ENCODE data around the gene RNF38. TPM values are rescaled to one million over a fixed set of nuclear protein-coding genes. Genes with fewer than 3 reads are reported as not detected.
"Not testable (repeated sequence)": the region's sequence is repeated elsewhere in the genome, so short reads cannot be mapped to it uniquely, and the experiment has no call there.

The RNF38 gene
- total RNA-seq, 1 experiment from 2014 or later = 6.9 TPM

DNA sequence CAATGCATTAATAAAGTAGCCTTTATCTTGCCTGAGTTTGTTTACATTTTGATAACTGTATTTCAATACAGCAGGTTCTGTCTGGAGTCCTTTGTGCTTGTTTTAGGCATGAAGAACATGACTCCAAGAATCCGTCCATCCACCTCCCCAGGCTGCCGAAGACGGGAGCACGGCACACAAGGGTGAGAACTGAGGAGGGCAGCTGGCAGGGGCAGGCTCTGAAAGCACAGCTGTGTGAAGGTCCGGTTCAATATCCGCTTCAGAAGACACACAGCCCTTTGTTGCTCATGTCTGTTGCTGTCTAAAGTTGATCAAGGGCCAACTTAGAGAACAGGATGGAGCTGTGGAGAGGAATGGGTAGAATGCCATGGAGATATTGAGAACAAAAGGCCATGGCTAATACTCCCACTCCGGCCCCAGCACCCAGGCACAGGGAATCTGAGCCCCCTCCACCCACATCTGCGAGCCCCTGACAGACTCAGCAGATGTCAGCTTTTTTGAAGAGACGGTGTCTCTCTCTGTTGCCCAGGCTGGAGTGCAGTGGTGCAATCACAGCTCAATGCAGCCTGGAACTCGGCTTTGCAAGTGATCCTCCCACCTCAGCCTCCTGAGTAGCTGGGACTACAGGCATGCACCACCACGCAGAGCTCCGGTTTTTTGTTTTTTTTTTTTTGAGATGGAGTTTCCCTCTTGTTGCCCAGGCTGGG is 83.3 kb downstream of the RNF38 start:
- no peak for DNase-seq (ENCODE audit: low read depth)
- in situ Hi-C loops (cut with HindIII; ENCODE audit: low pct_unique_long_range_greater_than_20kb, low sequenced_read_pairs) = no loop called here

- in situ Hi-C loops (cut with HindIII; ENCODE audit: low pct_unique_long_range_greater_than_20kb, low sequenced_read_pairs) = no loop called here
- DNase-seq (ENCODE audit: low read depth) = no peak
Measured at GRCh38 chr9:36316049-36316448, 84.0 kb downstream of the RNF38 start.

DNA sequence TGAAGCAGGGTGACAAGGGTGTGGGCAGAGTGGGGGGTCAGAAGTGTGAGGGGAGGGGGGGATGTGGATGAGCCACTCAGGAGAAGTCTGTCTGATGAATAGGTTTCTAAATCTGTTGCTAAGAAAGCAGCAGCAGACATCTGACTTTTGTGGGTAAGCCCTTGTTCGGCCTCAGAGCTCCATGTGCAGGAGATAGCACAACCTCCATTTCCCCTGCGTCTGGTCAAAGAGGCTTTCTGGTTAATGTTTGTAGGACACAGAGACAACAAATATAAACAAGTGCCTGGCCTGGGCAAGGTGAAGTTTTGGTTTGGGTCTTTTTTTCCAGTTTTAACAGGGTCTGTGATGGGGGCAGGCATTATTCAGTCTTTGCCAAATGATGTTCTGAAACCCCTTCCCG is 84.8 kb downstream of the RNF38 start:
- DNase-seq (ENCODE audit: low read depth) = no peak
- in situ Hi-C loops (cut with HindIII; ENCODE audit: low pct_unique_long_range_greater_than_20kb, low sequenced_read_pairs) = no loop called here

DNA sequence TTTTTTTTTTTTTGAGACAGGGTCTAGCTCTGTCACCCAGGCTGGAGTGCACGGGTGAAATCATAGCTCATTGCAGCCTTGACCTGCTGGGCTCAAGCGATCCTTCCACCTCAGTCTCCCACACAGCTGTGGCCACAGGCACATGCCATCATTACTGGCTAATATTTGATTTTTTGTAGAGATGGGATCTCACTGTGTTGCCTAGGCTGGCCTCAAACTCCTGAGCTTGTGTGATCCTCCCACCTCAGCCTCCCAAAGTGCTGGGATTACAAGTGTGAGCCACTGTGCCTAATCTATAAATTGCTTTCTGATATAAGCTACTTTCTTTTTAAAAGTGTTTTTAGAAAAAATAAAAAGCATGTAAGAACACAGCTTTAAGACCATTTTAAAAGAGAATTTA is 85.3 kb downstream of the RNF38 start:
- in situ Hi-C loops (cut with HindIII; ENCODE audit: low pct_unique_long_range_greater_than_20kb, low sequenced_read_pairs) = no loop called here
- DNase-seq (ENCODE audit: low read depth) = no peak

- DNase-seq (ENCODE audit: low read depth) = no peak
Measured at GRCh38 chr9:36306471-36307306, 93.4 kb downstream of the RNF38 start.

DNA sequence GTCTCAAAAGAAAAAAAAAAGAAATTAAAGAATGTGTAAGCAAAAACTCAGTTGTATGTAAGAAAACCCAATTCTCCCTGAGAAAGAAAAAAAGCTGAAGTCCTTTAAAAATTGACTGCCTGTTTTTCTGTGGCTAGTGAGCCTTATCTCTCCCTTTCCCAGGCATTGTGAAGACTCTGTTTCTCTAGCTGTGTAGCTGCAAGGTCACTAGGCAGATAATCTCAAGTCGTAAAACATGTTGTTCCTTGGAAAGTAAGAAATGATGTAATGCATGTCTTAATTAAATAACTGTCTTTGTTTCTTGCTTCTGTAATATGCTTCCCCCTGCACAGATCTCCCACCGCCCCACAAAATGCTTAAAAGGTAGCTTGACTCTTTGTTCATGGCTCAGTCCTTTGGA is 95.7 kb downstream of the RNF38 start:
- DNase-seq (ENCODE audit: low read depth); in situ Hi-C loops (cut with HindIII; ENCODE audit: low pct_unique_long_range_greater_than_20kb, low sequenced_read_pairs): not testable (repeated sequence)

More at GRCh38 chr9:36306471-36307306, 93.4 kb downstream of the RNF38 start:
- in situ Hi-C loops (cut with HindIII; ENCODE audit: low pct_unique_long_range_greater_than_20kb, low sequenced_read_pairs) = no loop called here

DNA sequence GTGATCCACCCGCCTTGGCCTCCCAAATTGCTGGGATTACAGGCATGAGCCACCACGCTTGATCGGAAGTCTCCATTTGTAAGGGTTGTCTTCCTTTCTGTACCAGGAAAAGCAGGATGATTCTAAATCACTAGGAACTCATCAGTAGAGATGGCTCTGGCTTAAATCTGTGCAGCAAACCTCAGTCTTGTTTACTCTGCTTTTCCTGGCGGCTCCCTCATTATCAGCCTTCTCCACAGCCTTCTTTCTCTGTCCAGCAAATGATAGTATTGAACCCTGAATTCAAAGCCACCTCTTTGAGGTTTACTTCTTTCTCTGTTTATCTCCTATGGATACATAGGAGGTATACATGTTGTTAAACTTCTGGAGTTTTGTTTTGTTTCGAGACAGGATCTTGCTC is 98.8 kb downstream of the RNF38 start:
- no peak for DNase-seq (ENCODE audit: low read depth)
- in situ Hi-C loops (cut with HindIII; ENCODE audit: low pct_unique_long_range_greater_than_20kb, low sequenced_read_pairs) = no loop called here

DNA sequence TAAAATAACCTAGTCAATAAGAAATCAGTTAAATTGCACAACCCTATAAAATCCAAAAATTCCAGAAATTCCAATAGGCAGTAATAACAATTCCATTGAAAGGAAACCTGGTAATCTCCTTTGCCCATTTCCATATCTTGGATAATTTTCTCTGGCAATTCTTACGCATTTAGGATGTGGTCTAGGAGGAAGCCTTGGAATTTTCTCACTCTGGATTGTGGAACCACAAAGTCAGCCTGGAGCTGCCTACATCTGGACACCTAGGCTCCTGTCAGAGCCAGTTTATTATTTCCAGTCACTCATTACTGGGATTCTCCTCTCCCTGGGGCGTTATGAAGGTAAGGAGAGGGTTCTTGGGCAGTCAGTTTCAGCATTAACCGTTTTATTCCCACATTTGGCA is 101.5 kb downstream of the RNF38 start:
- in situ Hi-C loops (cut with HindIII; ENCODE audit: low pct_unique_long_range_greater_than_20kb, low sequenced_read_pairs) = no loop called here

GRCh38 chr9:36297798-36298197 is 102.3 kb downstream of the RNF38 start:
- in situ Hi-C loops (cut with HindIII; ENCODE audit: low pct_unique_long_range_greater_than_20kb, low sequenced_read_pairs) = no loop called here

More for the DNA sequence above, 101.5 kb downstream of the RNF38 start:
- no peak for DNase-seq (ENCODE audit: low read depth)

GRCh38 chr9:36294996-36295395 is 105.1 kb downstream of the RNF38 start:
- in situ Hi-C loops (cut with HindIII; ENCODE audit: low pct_unique_long_range_greater_than_20kb, low sequenced_read_pairs); DNase-seq (ENCODE audit: low read depth): not testable (repeated sequence)

More at GRCh38 chr9:36297798-36298197, 102.3 kb downstream of the RNF38 start:
- DNase-seq (ENCODE audit: low read depth) = no peak

- DNase-seq (ENCODE audit: low read depth) = no peak
- in situ Hi-C loops (cut with HindIII; ENCODE audit: low pct_unique_long_range_greater_than_20kb, low sequenced_read_pairs) = no loop called here
Measured at GRCh38 chr9:36293918-36294317, 106.2 kb downstream of the RNF38 start.

GRCh38 chr9:36293171-36293570 is 106.9 kb downstream of the RNF38 start:
- in situ Hi-C loops (cut with HindIII; ENCODE audit: low pct_unique_long_range_greater_than_20kb, low sequenced_read_pairs) = no loop called here
- no peak for DNase-seq (ENCODE audit: low read depth)

- in situ Hi-C loops (cut with HindIII; ENCODE audit: low pct_unique_long_range_greater_than_20kb, low sequenced_read_pairs) = no loop called here
- no peak for DNase-seq (ENCODE audit: low read depth)
Measured at GRCh38 chr9:36292641-36293040, 107.4 kb downstream of the RNF38 start.

- no peak for DNase-seq (ENCODE audit: low read depth)
- in situ Hi-C loops (cut with HindIII; ENCODE audit: low pct_unique_long_range_greater_than_20kb, low sequenced_read_pairs) = no loop called here
Measured at GRCh38 chr9:36290996-36291395, 109.1 kb downstream of the RNF38 start.

GRCh38 chr9:36289836-36290435 is 110.1 kb downstream of the RNF38 start:
- in situ Hi-C loops (cut with HindIII; ENCODE audit: low pct_unique_long_range_greater_than_20kb, low sequenced_read_pairs) = no loop called here

DNA sequence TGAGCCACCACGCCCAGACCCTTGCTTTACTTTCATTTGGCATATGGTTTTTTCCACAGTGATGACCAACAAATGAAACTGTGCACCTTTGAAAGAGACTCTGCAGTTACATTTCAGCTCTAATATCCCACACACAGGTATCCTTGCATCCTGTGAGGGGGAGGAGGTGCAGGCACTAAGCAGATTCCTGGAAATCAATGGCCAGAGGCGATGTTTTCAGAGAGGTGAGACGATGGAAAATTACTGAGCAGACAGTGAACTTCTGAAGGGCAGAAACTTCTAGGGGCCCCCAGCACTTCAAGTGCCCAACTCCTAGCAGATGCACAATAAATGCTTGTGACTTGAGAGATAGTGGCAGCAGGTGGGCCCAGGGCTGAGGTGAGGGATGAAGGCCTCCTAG is 112.0 kb downstream of the RNF38 start:
- no peak for DNase-seq (ENCODE audit: low read depth)
- in situ Hi-C loops (cut with HindIII; ENCODE audit: low pct_unique_long_range_greater_than_20kb, low sequenced_read_pairs) = no loop called here

More at GRCh38 chr9:36289836-36290435, 110.1 kb downstream of the RNF38 start:
- no peak for DNase-seq (ENCODE audit: low read depth)
